Measurements from ENCODE around the gene NKAIN2.

- TF ChIP-seq CTCF (IDR thresholded peaks at IDR 0.05) (no peak), POLR2AphosphoS5 (IDR thresholded peaks at IDR 0.05) (no peak)
Measured at GRCh38 chr6:124355146-124355545, 551.5 kb downstream of the NKAIN2 start.

All from breast epithelium (tissue), 3 donors.